Transverse colon (tissue), 3 donors: Measurements from ENCODE around the gene LENG8.

ENCODE experiments used
- CTCF ChIP-seq, 5 experiments: fragments of 200-600 bp in 3 of 5; fragments of 450-650 bp in 2 of 5; sonication (generic) in 3 of 5; IDR thresholded peaks; 1 replicate in 2 of 5; 2 replicates in 3 of 5; pipeline ENCODE4 v1.5.1; 2016 to 2017; ENCODE audit warnings: antibody characterized with exemption in 5 of 5, inconsistent platforms in 3 of 5, mild to moderate bottlenecking in 2 of 5, moderate library complexity in 1 of 5
- EP300 ChIP-seq: sonication (generic); formaldehyde crosslinking; IDR thresholded peaks from one replicate; pipeline ENCODE4 v1.6.1; 2017; ENCODE audit warnings: antibody characterized with exemption, low read depth
- POLR2A ChIP-seq: fragments of 450-650 bp; IDR thresholded peaks from one replicate; pipeline ENCODE4 v1.6.1; 2016; ENCODE audit warnings: antibody characterized with exemption, mild to moderate bottlenecking, moderate library complexity

- TF ChIP-seq CTCF (IDR thresholded peaks at IDR 0.05) (no peak), POLR2A (no peak), EP300 (no peak)
These were observed 14.2 kb upstream of the LENG8 start for GRCh38 chr19:54434873-54435214.
